ENCODE measurements around the gene OR6M1.

GRCh38 chr11:123833095-123833494 is 26.9 kb upstream of the OR6M1 start:
- TF ChIP-seq CTCF (IDR thresholded peaks at IDR 0.05) (no peak), POLR2A (IDR thresholded peaks at IDR 0.05) (no peak), EP300 (IDR thresholded peaks at IDR 0.05) (no peak)

Data from tibial nerve (tissue), 4 donors.